ENCODE results near the gene PEX13. TPM values are rescaled to one million over a fixed set of nuclear protein-coding genes. Genes with fewer than 3 reads are reported as not detected.

Gene PEX13
- polyA plus RNA-seq, 1 donor (not counting 4 experiments of a cell fraction or from before 2014, with no cell fraction given) = 35.9 TPM

- Histone ChIP-seq H3K4me1 (ENCODE audit: control insufficient read depth, extremely low read depth, insufficient read depth, low read length) (no peaks in the 10 kb centered on the region), H3K27ac (ENCODE audit: control insufficient read depth, insufficient read depth, low read length) (no peak overlapping the region), H3K4me2 (ENCODE audit: control insufficient read depth, extremely low read depth, insufficient read depth, low read depth, low read length) (no peak overlapping the region), H3K9me1 (ENCODE audit: control insufficient read depth, extremely low read depth, insufficient read depth, low read length) (no peaks in the 10 kb centered on the region), H3K9ac (ENCODE audit: control insufficient read depth, extremely low read depth, insufficient read depth, low read length) (no peak overlapping the region), H3K4me3 (ENCODE audit: control insufficient read depth in 2 of 3, extremely low read depth in 1 of 3, insufficient read depth in 2 of 3, low read depth in 1 of 3, low read length in 3 of 3) (no peak overlapping the region), H3K27me3 (ENCODE audit: control insufficient read depth, extremely low read depth, insufficient read depth, low read length) (no peaks in the 10 kb centered on the region), H3K79me2 (ENCODE audit: control insufficient read depth, insufficient read depth, low read length) (no peaks in the 10 kb centered on the region), H3K9me3 (ENCODE audit: control insufficient read depth, low read depth, low read length) (no peaks in the 10 kb centered on the region), H2AFZ (ENCODE audit: control insufficient read depth, low read length) (no peak overlapping the region), H3K36me3 (ENCODE audit: control insufficient read depth in 2 of 2, extremely low read depth in 1 of 2, insufficient read depth in 2 of 2, low read length in 2 of 2) (peaks cover 0 to 2% of the 10 kb centered on the region in 2 experiments), H4K20me1 (ENCODE audit: control insufficient read depth, extremely low read depth, insufficient read depth, low read length) (no peaks in the 10 kb centered on the region)
- DNase-seq (ENCODE audit: low read depth, low spot score) = no peak
- dilution Hi-C loops (cut with MboI; ENCODE audit: extremely low pct_ligation_motif_present, low sequenced_read_pairs) = no loop called here
- TF ChIP-seq EZH2 (IDR thresholded peaks at IDR 0.05; ENCODE audit: low read length) (no peak), CTCF (optimal IDR thresholded peaks at IDR 0.05 in 1 of 3, IDR thresholded peaks at IDR 0.05 in 1 of 3, conservative IDR thresholded peaks at IDR 0.05 in 1 of 3; ENCODE audit: extremely low read depth in 1 of 3, insufficient read depth in 2 of 3, low read length in 3 of 3) (no peak)
- no peak for FAIRE-seq
Measured at GRCh38 chr2:61042807-61043206, 25.3 kb downstream of the PEX13 start.

- no peak overlapping the region for H3K4me2 ChIP-seq (ENCODE audit: control insufficient read depth, extremely low read depth, insufficient read depth, low read depth, low read length)
- H3K27me3 ChIP-seq (ENCODE audit: control insufficient read depth, extremely low read depth, insufficient read depth, low read length) = no peaks in the 10 kb centered on the region
- no peak overlapping the region for H3K9ac ChIP-seq (ENCODE audit: control insufficient read depth, extremely low read depth, insufficient read depth, low read length)
- no peak overlapping the region for H3K27ac ChIP-seq (ENCODE audit: control insufficient read depth, insufficient read depth, low read length)
- H2AFZ ChIP-seq (ENCODE audit: control insufficient read depth, low read length) = no peak overlapping the region
- no peaks in the 10 kb centered on the region for H3K9me1 ChIP-seq (ENCODE audit: control insufficient read depth, extremely low read depth, insufficient read depth, low read length)
- no peaks in the 10 kb centered on the region for H3K9me3 ChIP-seq (ENCODE audit: control insufficient read depth, low read depth, low read length)
- H3K36me3 ChIP-seq (ENCODE audit: control insufficient read depth in 2 of 2, extremely low read depth in 1 of 2, insufficient read depth in 2 of 2, low read length in 2 of 2) = peaks cover 2 to 4% of the 10 kb centered on the region in 2 experiments
- H4K20me1 ChIP-seq (ENCODE audit: control insufficient read depth, extremely low read depth, insufficient read depth, low read length) = no peaks in the 10 kb centered on the region
- dilution Hi-C loops (cut with MboI; ENCODE audit: extremely low pct_ligation_motif_present, low sequenced_read_pairs) = no loop called here
- no peak for DNase-seq (ENCODE audit: low read depth, low spot score)
- no peaks in the 10 kb centered on the region for H3K4me1 ChIP-seq (ENCODE audit: control insufficient read depth, extremely low read depth, insufficient read depth, low read length)
- no peaks in the 10 kb centered on the region for H3K79me2 ChIP-seq (ENCODE audit: control insufficient read depth, insufficient read depth, low read length)
- FAIRE-seq = no peak
- no peak for TF ChIP-seq CTCF (optimal IDR thresholded peaks at IDR 0.05 in 1 of 3, IDR thresholded peaks at IDR 0.05 in 1 of 3, conservative IDR thresholded peaks at IDR 0.05 in 1 of 3; ENCODE audit: extremely low read depth in 1 of 3, insufficient read depth in 2 of 3, low read length in 3 of 3)
- TF ChIP-seq EZH2 (IDR thresholded peaks at IDR 0.05; ENCODE audit: low read length) = no peak
- no peak overlapping the region for H3K4me3 ChIP-seq (ENCODE audit: control insufficient read depth in 2 of 3, extremely low read depth in 1 of 3, insufficient read depth in 2 of 3, low read depth in 1 of 3, low read length in 3 of 3)
Measured at GRCh38 chr2:61044636-61045035, 27.1 kb downstream of the PEX13 start.

Data from keratinocyte (primary cell).